Body of pancreas (tissue), 4 donors: ENCODE measurements around the gene KRT78. TPM values are rescaled to one million over a fixed set of nuclear protein-coding genes. Genes with fewer than 3 reads are reported as not detected.
A peak's percentile ranks its signal among the peaks of the same experiment; 100 is the strongest.

Experiments used
- ATAC-seq: fragments of 150-250 bp; one replicate; pipeline ENCODE4 v1.9.1; 2016
- DNase-seq, 4 donors: peaks; one replicate each; pipeline ENCODE4 v3.0.0-alpha.2; 2019
- H3K27ac ChIP-seq, 4 donors: fragments of 200-600 bp; sonication (generic); 1 replicate in 3 of 4; 2 replicates in 1 of 4; pipeline versions ENCODE4 v1.5.1 to v1.6.1; 2016 to 2019; ENCODE audit warnings: mild to moderate bottlenecking in 1 of 4, mixed read lengths in 1 of 4, moderate library complexity in 1 of 4
- H3K27me3 ChIP-seq, 2 donors: fragments of 200-600 bp; sonication (generic); one replicate each; pipeline ENCODE4 v1.6.0; 2016; ENCODE audit warnings: mild to moderate bottlenecking in 1 of 2
- H3K36me3 ChIP-seq, 2 donors: fragments of 200-600 bp; sonication (generic); replicated peaks in 1 of 2; 2 replicates each; pipeline ENCODE4 v1.5.1; 2016; ENCODE audit warnings: low read depth in 2 of 2; ENCODE audit not compliant: insufficient read depth in 1 of 2
- H3K4me1 ChIP-seq: fragments of 200-600 bp; sonication (generic); one replicate; pipeline ENCODE4 v1.6.0; 2016
- H3K4me3 ChIP-seq, 2 donors: fragments of 200-600 bp; sonication (generic); 1 replicate in 1 of 2; 2 replicates in 1 of 2; pipeline ENCODE4 v1.5.1; 2016 to 2019
- H3K9me3 ChIP-seq, 3 donors: fragments of 200-600 bp; sonication (generic); 1 replicate in 2 of 3; 2 replicates in 1 of 3; pipeline ENCODE4 v1.5.1; 2016
- CTCF ChIP-seq, 7 experiments: fragments of 450-650 bp in 4 of 7; fragments of 200-600 bp in 3 of 7; sonication (generic) in 3 of 7; IDR thresholded peaks; one replicate each; pipeline ENCODE4 v1.5.1; 2016 to 2019; ENCODE audit warnings: antibody characterized with exemption in 7 of 7
- POLR2A ChIP-seq, 3 donors: fragments of 450-650 bp; IDR thresholded peaks; one replicate each; pipeline ENCODE4 v1.6.1; 2016; ENCODE audit warnings: antibody characterized with exemption in 3 of 3, mild to moderate bottlenecking in 2 of 3
- WGBS, 2 donors: methylation state at CpG; one replicate each; pipeline ENCODE4 v1.1.5; 2017; 5-methylcytosine and 5-hydroxymethylcytosine counted together
- intact Hi-C: fragments of 100-400 bp; cut with DNase I; formaldehyde crosslinking; loops from one replicate; pipeline ENCODE4 v1.15.1; 2023
- total RNA-seq, 2 donors: library from RNA; depleted of rRNA; stranded (reverse); fragments of >200 nt; gene quantifications; one replicate each; pipeline ENCODE4 v1.1.0, GENCODE V29; 2016

Gene KRT78, protein sequence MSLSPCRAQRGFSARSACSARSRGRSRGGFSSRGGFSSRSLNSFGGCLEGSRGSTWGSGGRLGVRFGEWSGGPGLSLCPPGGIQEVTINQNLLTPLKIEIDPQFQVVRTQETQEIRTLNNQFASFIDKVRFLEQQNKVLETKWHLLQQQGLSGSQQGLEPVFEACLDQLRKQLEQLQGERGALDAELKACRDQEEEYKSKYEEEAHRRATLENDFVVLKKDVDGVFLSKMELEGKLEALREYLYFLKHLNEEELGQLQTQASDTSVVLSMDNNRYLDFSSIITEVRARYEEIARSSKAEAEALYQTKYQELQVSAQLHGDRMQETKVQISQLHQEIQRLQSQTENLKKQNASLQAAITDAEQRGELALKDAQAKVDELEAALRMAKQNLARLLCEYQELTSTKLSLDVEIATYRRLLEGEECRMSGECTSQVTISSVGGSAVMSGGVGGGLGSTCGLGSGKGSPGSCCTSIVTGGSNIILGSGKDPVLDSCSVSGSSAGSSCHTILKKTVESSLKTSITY
- not detected for total RNA-seq

DNA sequence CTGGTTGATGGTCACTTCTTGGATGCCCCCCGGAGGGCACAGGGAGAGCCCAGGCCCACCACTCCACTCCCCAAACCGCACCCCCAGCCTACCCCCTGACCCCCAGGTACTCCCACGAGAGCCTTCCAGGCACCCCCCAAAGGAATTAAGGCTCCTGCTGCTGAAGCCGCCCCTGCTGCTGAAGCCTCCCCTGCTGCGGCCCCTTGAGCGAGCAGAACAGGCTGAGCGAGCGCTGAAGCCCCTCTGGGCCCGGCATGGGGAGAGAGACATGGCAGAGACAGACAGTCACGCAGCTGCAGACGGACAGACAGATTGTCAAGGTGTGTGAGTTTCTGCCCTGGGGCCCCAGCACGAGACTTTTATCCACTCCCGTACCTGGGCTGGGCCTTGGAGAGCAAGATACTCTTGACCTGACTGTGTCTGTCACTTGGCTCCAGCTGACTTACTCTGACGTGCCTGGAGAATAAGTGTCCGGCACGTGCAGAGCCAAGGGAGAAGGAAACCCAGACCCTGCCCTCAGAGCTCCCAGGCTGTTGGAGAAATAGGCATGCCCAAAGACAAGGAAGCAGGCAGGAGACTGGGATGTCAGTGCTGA lies at the start of gene KRT78:
Gene KRT78 (minus strand): TSS at position 334 of the 595 bp plus-strand sequence. CDS start 64 bp downstream, at position 270.
- Histone ChIP-seq H3K36me3 (no peaks in the 10 kb centered on the region), H3K27ac (no peak within 1 kb of the TSS), H3K4me1 (no peaks in the 10 kb centered on the region), H3K4me3 (no peak within 1 kb of the TSS), H3K9me3 (no peaks in the 10 kb centered on the region), H3K27me3 (no peaks in the 10 kb centered on the region)
- ATAC-seq (no peak), DNase-seq (no peak)
- TF ChIP-seq CTCF (IDR thresholded peaks at IDR 0.05) (no peak), POLR2A (IDR thresholded peaks at IDR 0.05) (no peak)
- intact Hi-C loops = no loop called here
- WGBS, 2 donors = 70 to 79% methylated on average over 11 to 15 of the region's 16 CpGs

DNA sequence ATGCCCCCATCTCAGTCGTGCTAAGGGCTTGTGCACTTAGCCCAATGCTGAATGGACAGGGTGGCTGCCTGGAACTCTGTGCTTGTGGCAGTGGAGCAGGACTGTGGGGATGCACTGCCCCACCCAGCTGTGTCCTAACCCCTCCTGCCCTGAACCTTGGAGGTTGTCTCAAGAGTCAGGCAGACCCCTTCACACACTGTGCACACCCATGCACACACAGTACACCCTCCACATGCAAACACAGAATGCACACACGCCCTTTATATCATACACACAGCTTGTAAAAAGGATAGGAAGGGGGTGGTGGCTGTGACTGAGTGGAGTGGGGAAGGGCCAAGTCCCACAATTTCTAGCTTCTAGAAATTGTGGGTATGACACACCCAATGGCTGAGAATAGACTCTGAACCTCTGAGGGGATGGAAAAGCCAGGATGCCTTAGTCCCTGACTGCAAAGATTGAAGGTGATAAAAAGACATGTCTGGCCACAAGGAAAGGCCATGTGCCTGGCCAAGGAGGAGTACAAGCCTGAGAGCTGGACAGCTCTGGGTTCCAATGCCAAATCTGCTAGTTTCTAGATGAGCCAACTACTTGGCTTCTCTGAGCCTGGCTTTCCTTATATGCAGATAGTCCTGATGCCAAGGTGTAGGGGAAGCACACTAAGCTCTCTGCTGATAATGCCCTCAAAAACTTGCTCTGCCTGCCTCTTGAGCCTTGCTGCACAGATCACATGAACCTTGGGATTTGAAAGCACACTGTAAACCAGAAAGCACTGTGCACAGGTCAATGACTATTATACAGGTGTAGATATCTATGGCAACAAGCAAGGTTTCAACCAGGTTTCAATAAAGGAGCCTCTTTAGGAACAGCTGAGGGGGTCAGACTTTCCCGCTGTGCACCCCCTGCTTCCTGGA lies 47.7 kb upstream of the KRT78 start:
- Histone ChIP-seq H3K4me3 (no peak overlapping the region), H3K27ac (peak overlapping the region; percentile 47 to 67 (median 56)), H3K27me3 (no peaks in the 10 kb centered on the region), H3K4me1 (peaks cover 63% of the 10 kb centered on the region), H3K9me3 (no peaks in the 10 kb centered on the region), H3K36me3 (peaks cover 10 to 31% of the 10 kb centered on the region in 2 donors)
- WGBS, 2 donors = 51 to 53% methylated on average over 3 of the region's 3 CpGs
- intact Hi-C loops = loop anchor here (5.0 kb wide), 1 partner anchor 71 kb away; no protein-coding TSS in a partner anchor
- DNase-seq (peak in 2 of 4 donors; percentile 27 to 34), ATAC-seq (peak; percentile 12)
- TF ChIP-seq POLR2A (IDR thresholded peaks at IDR 0.05) = no peak
- no peak for TF ChIP-seq CTCF (IDR thresholded peaks at IDR 0.05)

DNA sequence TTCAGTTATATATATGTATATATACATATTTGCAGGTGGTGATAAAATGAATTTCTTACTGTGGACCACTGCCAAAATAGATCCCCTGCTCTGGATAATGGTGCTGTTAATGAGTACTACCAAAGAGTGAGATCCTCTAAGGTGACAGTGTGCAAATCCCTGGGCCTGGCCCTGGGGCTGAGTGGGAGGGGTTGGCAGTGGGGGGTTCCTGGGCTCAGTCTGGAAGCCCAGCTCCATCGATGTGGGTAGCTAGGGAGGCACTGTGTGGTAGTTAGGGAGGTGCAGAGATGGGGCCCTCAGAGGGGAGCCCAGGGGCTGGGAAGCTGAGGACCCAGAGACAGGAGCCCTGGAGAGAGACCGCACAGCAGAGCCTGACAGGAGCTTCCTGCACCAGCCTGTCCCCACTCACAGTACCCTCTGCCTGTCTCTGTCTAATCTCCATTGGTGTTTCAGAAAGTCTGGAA lies 47.0 kb upstream of the KRT78 start:
- no peak for TF ChIP-seq CTCF (IDR thresholded peaks at IDR 0.05)
- TF ChIP-seq POLR2A (IDR thresholded peaks at IDR 0.05) = peak in 2 of 3 donors; percentile 17 to 22
- 46 to 50% methylated on average over 2 of the region's 2 CpGs for WGBS, 2 donors
- no peaks in the 10 kb centered on the region for H3K27me3 ChIP-seq
- intact Hi-C loops = loop anchor here (5.0 kb wide), 1 partner anchor 72 kb away; no protein-coding TSS in a partner anchor
- H3K27ac ChIP-seq = peak overlapping the region; percentile 47 to 67 (median 56)
- ATAC-seq (peak; percentile 24), DNase-seq (peak in 3 of 4 donors; percentile 28 to 47 (median 41))
- peaks cover 10 to 29% of the 10 kb centered on the region in 2 donors for H3K36me3 ChIP-seq
- no peaks in the 10 kb centered on the region for H3K9me3 ChIP-seq
- H3K4me1 ChIP-seq = peaks cover 56% of the 10 kb centered on the region
- no peak overlapping the region for H3K4me3 ChIP-seq

- no peak for ATAC-seq
- no peak for TF ChIP-seq POLR2A (IDR thresholded peaks at IDR 0.05)
- no peak for TF ChIP-seq CTCF (IDR thresholded peaks at IDR 0.05)
- Histone ChIP-seq H3K4me1 (peaks cover 29% of the 10 kb centered on the region), H3K27ac (no peak overlapping the region), H3K9me3 (no peaks in the 10 kb centered on the region), H3K4me3 (no peak overlapping the region), H3K36me3 (peaks cover 4 to 7% of the 10 kb centered on the region in 2 donors), H3K27me3 (no peaks in the 10 kb centered on the region)
- DNase-seq = no peak
- intact Hi-C loops = no loop called here
Observed at GRCh38 chr12:52892974-52893373, 44.2 kb upstream of the KRT78 start.
